HG02981 (cell line): ENCODE results near the gene CYTIP.
"Not testable (repeated sequence)": the region's sequence is repeated elsewhere in the genome, so short reads cannot be mapped to it uniquely, and the experiment has no call there.

Experiments used
- ATAC-seq: cut with Tn5 transposase; IDR thresholded peaks from one replicate; pipeline ENCODE4 v1.9.1; 2021; ENCODE audit warnings: mild to moderate bottlenecking, moderate library complexity; ENCODE audit not compliant: unreplicated experiment

The CYTIP gene

DNA sequence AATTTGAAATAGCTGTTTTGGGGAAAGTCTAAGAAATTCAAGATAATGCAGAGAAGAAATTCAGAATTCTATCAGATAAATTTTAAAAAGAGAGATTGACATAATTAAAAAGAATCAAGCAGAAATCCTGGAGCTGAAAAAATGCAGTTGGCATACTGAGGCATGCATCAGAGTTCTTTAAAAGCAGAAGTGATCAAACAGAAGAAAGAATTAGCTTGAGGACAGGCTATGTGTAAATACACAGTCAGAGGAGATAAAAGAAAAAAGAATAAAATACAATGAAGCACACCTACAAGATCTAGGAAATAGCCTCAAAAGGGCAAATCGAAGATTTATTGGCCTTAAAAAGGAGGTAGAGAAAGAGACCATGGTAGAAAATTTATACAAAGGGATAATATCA is 57.1 kb downstream of the CYTIP start:
- no peak for ATAC-seq

DNA sequence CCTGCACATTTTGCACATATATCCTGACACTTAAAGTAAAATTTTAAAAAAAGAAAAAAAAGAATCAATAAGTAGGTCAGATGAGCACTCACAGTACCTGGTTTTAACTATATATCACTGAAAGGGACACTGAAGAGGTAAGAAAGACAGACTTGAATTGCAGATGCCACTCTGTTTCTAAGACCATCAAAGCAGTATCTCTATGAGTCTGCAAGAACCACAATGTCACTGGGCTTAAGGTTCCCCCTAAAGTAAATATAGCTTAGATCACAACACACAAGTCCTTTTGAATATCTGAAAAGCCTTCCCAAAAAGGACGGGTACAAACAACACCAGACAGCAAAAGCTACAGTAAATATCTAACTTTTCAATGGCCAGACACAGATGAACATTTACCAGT is 57.6 kb downstream of the CYTIP start:
- ATAC-seq = no peak

DNA sequence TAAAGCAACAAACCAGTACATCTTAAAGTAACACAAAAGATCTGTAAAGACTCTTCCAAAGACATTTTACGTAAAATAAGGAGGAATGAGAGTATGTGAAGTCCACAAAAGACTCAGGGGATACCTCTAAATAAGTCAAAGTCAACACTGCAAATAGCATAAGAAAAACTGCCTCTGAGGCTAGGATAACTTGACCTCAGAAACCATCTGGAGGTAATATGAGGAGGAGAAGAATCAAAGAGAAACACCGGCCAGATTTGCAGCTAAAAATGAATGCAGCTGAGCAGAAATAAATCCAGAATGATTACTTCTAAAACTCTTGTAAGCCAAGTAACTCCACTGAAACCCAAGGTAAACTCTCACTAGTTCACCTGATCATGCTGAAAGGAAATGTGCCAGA is 66.0 kb downstream of the CYTIP start:
- no peak for ATAC-seq

DNA sequence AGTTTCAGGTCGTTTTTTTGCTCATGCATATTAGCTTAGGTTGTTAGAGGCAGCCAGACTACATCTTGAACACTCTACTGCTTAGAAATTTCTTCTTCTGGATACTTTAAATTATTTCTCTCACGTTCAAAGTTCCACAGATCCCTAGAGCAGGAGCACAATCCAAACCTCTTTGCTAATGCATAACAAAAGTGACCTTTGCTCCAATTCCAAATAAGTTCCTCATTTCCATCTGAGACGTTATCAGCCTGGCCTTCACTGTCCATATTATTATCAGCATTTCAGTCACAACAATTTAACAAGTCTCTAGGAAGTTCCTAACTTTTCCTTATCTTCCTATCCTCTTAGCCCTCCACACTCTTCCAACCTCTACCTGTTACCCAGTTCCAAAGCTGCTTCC is 67.8 kb downstream of the CYTIP start:
- no peak for ATAC-seq

DNA sequence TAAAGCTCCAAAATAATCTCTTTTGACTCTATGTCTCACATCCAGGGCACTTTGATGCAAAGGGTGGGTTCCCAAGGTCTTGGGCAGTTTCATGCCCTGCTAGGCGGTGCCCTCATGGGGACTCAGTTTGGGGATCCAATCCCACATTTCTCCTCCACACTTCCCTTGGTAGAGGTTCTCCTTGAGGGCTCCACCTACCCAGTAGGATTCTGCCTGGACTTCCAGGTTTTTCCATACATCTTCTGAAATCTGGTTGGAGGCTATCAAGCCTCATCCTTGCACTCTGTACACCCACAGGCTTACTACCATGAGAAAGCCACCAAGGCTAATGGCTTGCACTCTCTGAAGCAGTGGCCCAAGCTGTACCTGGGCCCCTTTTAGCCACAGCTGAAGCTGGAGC is 68.5 kb downstream of the CYTIP start:
- no peak for ATAC-seq

DNA sequence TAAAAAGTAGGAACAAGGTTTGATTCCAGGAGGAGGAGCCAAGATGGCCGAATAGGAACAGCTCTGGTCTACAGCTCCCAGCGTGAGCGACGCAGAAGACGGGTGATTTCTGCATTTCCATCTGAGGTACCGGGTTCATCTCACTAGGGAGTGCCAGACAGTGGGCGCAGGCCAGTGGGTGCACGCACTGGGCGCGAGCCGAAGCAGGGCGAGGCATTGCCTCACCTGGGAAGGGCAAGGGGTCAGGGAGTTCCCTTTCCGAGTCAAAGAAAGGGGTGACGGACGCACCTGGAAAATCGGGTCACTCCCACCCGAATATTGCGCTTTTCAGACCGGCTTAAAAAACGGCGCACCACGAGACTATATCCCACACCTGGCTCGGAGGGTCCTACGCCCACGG is 75.4 kb downstream of the CYTIP start:
- not testable (repeated sequence) for ATAC-seq

DNA sequence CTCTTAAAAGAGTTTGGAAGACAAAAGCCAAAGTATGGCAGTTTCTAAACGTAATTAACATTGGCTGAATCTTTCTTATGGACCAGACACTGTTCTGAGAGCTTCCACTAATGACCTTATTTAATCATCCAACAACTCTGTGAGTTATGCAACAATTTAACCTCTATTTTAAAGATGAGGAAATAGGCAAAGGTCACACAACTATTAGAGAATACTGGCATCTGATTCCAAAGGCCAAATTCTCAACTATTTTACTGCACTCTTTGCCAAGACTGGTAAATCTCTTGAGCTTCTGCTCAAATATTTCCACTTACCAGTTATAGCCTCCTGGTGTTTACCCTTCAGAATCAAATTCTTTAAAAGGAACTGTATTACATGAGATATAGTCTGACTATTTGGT is 76.2 kb downstream of the CYTIP start:
- ATAC-seq = no peak
